Gastroesophageal sphincter (tissue), 3 donors: Measurements from ENCODE around the gene BRD1.

Source experiments
- POLR2A ChIP-seq, 2 donors: fragments of 450-650 bp; IDR thresholded peaks; one replicate each; pipeline ENCODE4 v1.6.1; 2017; ENCODE audit warnings: antibody characterized with exemption in 2 of 2, mild to moderate bottlenecking in 2 of 2, moderate library complexity in 1 of 2
- POLR2AphosphoS5 ChIP-seq: sonication (generic); formaldehyde crosslinking; IDR thresholded peaks from one replicate; pipeline ENCODE4 v1.6.1; 2017; ENCODE audit warnings: antibody characterized with exemption
- TF ChIP-seq, protein P1 (sequence below), 4 experiments: fragments of 200-600 bp in 2 of 4; fragments of 450-650 bp in 2 of 4; sonication (generic) in 1 of 4; IDR thresholded peaks; one replicate each; pipeline ENCODE4 v1.5.1; 2017 to 2019; ENCODE audit warnings: antibody characterized with exemption in 4 of 4, mild to moderate bottlenecking in 2 of 4, moderate library complexity in 2 of 4

DNA sequence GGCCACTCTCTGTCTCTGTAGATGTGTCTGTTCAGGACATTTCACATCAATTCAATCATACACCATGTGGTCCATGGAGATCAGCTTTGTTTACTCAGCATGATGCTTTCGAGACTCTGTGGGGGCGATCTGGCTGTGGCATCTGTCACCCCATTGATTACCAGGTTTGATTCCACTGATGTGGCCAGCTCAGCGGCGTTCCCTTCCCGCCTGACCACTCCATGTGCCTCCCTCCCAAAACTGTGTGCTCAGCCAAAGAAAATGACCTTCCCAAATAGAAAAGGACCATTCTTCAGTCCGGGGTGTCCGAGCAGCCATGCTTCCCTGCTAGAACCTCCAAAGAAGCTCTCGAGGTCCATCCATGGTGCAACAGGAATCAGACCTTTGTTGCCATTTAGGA, 89.1 kb downstream of the BRD1 start:
- TF ChIP-seq, protein P1, sequence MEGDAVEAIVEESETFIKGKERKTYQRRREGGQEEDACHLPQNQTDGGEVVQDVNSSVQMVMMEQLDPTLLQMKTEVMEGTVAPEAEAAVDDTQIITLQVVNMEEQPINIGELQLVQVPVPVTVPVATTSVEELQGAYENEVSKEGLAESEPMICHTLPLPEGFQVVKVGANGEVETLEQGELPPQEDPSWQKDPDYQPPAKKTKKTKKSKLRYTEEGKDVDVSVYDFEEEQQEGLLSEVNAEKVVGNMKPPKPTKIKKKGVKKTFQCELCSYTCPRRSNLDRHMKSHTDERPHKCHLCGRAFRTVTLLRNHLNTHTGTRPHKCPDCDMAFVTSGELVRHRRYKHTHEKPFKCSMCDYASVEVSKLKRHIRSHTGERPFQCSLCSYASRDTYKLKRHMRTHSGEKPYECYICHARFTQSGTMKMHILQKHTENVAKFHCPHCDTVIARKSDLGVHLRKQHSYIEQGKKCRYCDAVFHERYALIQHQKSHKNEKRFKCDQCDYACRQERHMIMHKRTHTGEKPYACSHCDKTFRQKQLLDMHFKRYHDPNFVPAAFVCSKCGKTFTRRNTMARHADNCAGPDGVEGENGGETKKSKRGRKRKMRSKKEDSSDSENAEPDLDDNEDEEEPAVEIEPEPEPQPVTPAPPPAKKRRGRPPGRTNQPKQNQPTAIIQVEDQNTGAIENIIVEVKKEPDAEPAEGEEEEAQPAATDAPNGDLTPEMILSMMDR (IDR thresholded peaks at IDR 0.05), result no peak
- TF ChIP-seq POLR2AphosphoS5 (no peak), POLR2A (IDR thresholded peaks at IDR 0.05) (no peak)
